ENCODE measurements around the gene PARVG.
"Not testable (repeated sequence)": the region's sequence is repeated elsewhere in the genome, so short reads cannot be mapped to it uniquely, and the experiment has no call there.

The PARVG gene

DNA sequence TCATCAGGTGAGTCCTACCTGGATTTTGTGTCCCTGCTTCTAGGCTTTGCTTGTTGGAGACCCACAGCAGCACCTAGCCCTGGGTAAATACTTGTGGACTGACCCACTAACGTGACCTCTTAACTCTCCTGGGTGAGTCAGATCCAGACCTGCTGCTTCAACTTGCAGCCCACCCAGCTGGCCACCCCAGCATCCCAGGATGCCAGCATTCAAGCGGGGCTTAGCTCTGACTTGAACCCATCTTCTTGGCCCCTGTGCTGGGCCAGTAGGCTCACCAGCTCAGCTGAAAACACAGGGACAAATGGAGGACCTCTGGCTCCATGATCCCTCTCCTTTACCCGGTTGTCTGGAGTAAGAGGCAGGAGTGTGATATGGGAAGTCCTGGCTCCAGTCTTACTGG is 33.5 kb downstream of the PARVG start:
- DNase-seq: no peak

DNA sequence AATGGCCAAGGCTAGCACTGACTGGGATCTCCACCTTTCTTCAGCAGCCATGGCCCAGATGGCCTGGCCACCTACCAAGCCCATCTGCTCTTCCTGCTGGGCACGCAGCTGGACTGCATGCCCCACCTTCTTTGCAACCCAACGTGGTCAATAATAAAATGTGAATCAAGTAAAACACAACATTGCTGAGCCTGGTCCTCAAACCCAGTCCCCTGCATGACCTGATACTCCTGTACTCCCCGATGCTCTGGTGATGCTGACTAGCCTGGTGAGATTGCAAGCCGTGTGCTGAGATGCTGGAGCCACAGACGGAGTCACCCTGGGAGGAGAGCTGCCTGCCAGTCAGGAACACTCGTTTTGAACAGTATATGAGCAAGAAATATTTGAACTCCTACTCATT is 34.0 kb downstream of the PARVG start:
- DNase-seq: no peak

DNA sequence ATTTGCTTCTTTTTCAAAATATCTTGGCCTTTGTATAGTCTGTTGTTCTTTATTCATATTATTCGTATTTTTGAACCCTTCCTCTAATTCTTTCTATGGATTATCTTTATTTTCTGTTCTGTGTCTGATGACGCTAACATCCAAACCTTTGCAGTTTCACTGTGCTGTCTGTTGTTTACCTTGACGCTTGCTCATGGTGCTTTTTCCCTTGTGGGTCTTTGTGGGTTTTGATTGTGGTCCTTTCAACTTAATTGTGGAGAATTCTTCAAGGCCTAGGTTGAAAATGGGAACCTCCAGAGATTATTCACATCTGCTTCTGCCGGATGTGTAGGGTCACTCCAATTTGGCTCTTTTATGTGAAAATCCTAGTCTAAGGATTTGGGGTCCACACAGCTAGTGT is 34.6 kb downstream of the PARVG start:
- DNase-seq: no peak

DNA sequence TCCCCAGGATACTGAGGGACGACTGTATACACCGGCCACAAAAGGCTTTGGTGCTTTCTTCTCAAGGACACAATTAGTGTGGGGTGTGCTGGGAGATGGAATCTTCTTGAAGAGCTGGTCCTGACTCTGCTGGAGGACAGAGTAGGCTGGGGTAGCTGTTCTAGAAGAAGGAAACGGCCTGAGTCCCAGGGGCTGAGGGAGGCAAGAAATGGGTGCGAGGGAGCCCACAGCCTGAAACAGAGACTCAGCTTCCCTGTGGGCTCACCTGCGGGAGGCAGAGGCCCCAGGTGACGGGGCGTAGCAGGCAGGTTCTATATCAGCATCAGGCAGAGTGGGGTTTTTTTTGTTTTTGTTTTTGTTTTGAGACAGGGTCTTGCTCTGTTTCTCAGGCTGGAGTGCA is 36.6 kb downstream of the PARVG start:
- DNase-seq: no peak

GRCh38 chr22:44218071-44218470 is 37.3 kb downstream of the PARVG start:
- no peak for DNase-seq

DNA sequence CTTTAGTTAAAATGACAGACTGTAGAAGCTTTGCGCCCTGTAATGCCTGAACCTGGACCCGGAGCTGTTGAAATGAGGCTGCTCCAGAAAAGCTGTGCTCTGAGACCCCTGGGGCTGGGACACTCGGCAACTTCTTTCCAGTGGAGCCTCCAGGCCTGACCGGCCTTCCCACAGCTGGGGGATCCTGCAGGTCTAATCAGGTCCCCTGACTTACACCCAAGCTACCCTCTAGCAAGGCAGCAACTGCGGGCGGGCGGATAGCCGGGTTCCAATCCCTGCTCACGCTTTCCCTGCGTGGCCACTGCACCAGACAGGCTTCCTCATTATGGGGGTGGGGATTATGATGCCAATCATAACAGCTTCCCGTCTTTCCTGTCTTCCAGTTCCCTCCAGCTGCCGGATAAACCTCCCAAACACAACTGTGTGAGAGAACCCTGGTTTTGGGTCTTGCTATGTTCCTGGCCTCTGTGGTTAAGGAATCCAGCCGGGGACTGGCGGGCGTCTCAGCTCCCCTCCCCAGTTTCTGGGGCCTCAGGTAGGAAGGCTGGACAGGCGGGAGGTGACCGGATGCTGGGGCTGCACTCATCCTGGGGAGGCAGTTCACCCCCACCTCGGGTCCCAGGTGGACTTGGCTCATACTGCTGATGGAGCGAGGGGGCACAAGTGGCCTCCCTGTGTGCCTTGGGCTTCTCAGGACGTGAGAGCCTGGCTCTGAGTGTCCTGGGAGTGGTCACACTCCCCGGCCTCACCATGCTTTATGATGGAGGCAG is 38.6 kb downstream of the PARVG start:
- DNase-seq: no peak

- no peak for DNase-seq
These were observed 40.3 kb downstream of the PARVG start for GRCh38 chr22:44220727-44221680.

DNA sequence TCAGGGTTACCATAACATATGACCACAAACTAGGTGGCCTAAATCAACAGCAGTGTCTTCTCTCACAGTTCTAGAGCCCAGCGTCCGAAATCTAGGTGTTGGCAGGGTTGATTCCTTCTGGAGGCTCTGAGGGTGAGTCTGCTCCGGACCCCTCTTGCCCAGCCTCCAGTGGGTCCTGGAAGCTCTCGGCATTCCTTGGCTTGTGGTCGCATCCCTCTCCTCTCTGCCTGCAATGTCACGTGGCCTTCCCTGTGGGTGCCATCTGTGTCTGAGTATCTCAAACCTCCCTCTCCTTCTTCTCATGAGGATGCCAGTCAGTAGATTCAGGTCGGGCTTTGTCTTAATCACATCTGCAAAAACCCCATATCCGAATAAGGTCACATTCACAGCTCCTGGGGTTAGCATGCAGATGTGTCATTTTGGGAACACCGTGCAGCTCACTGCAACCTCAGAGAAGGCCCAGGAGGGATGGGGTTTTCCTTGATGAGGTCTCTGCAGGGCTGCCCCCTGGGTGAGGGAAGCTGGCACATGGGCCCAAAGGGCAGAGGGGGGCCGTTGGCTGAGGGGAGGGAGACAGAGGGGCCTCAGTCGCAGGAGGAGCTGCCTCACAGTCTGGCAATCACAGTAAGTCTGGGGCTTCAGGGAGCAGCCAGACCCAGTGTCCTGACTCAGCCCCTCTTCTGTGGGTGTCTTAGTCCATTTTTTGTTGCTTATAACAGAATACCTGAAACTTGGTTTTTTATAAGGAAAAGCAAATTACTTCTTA is 41.2 kb downstream of the PARVG start:
- no peak for DNase-seq

DNA sequence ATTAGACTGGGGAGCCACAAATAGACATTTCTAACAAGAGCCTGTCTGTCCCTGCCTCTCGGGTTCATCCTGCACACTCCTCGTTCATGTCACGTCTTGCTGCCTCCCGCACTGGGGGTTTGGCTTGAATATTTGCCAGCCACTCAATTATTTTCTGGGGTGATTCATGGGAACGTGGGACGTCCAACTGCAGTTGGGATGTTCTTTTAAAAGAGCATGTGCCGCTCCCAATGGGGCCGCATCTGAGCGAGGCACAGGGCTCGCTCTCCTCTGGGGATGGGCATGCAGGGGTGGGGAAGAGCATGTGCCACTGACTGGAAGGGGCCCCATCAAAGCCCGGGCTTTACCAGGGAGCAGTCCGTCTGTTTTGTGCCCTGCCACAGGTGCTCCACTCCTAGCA is 43.4 kb downstream of the PARVG start:
- no peak for DNase-seq

- no peak for DNase-seq
These were observed 44.5 kb downstream of the PARVG start for GRCh38 chr22:44225091-44225689.

DNA sequence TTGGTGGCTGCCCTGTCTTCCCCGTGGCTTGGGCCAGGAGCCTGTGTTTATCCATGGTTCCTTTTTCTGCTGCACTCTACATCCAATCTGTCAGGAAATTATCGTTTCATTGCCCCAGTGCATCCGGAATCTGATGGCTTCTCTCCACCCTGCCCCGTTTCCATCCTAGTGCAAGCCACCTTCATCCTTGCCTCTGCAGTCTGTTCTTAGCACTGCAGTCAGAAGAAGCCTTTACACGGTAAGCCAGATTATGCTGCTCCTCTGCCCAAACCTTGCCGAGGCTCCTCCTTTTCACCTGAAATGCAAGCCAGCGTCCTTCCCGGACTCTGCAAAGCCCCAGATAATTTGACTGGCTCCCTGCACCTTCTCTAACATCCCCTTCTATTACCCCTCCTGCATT is 45.1 kb downstream of the PARVG start:
- DNase-seq: no peak

DNA sequence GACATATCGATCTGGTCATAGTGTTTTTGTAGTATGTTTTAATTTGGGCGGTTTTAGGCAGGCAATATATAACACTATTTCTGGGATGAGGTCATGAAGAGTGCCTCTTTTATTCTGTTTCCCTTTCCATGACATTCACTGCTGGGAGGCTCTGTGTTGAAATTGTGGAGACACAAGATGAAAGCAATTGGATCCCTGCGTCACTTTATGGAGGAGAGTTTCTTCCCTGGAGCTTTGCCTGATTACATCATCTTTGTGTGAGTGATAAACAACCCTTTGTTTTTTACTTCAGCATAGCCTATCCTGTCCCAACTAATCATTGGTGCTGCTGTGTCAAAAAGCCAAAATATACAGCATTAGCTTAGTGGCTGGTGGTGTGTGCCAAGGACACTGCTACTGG is 48.6 kb downstream of the PARVG start:
- no peak for DNase-seq

GRCh38 chr22:44229809-44230208 is 49.1 kb downstream of the PARVG start:
- DNase-seq: no peak

- no peak for DNase-seq
These were observed 50.5 kb downstream of the PARVG start for GRCh38 chr22:44231233-44231632.

DNA sequence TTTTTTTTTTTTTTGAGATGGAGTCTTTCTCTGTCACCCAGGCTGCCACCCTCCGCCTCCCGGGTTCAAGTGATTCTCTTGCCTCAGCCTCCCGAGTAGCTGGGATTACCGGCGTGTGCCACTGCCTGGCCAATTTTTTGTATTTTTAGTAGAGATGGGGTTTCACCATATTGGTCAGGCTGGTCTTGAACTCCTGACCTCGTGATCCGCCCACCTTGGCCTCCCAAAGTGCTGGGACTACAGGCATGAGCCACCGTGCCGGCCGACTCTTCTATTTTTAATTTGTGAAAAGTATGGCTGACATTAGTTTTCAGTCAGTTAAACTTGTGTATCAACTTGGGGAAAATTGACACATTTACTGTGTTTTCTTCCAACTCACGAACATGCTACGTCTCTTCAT is 53.6 kb downstream of the PARVG start:
- DNase-seq: not testable (repeated sequence)

- no peak for DNase-seq
These were observed 56.6 kb downstream of the PARVG start for GRCh38 chr22:44237290-44237689.

GRCh38 chr22:44241121-44241520 is 60.4 kb downstream of the PARVG start:
- not testable (repeated sequence) for DNase-seq

GRCh38 chr22:44242946-44243724 is 62.4 kb downstream of the PARVG start:
- DNase-seq: no peak

GRCh38 chr22:44243761-44244160 is 63.0 kb downstream of the PARVG start:
- no peak for DNase-seq

- DNase-seq: no peak
These were observed 63.6 kb downstream of the PARVG start for GRCh38 chr22:44244265-44244822.

- DNase-seq: no peak
These were observed 64.7 kb downstream of the PARVG start for GRCh38 chr22:44245438-44245837.

- DNase-seq: no peak
These were observed 65.1 kb downstream of the PARVG start for GRCh38 chr22:44245867-44246266.
